BE2C (cell line): ENCODE results near the gene PRKCB.

Source experiments
- DNase-seq: peaks from one replicate; pipeline ENCODE4 v3.0.0-alpha.2; 2020
- H3K27me3 ChIP-seq: fragments of 250-450 bp; sonication (Bioruptor Pico); 2 replicates; pipeline ENCODE4 v1.5.1; 2020; ENCODE audit warnings: mild to moderate bottlenecking
- H3K36me3 ChIP-seq: fragments of 250-450 bp; sonication (Bioruptor Pico); 2 replicates; pipeline ENCODE4 v1.5.1; 2020; ENCODE audit warnings: mild to moderate bottlenecking
- H3K4me1 ChIP-seq: fragments of 250-450 bp; sonication (Bioruptor Pico); 2 replicates; pipeline ENCODE4 v1.5.1; 2020
- H3K4me3 ChIP-seq: 2 replicates; pipeline ENCODE4 v1.5.1; 2011; ENCODE audit warnings: low read depth, low read length
- H3K9me3 ChIP-seq: fragments of 250-450 bp; sonication (Bioruptor Pico); 2 replicates; pipeline ENCODE4 v1.5.1; 2020
- CTCF ChIP-seq: IDR thresholded peaks from 2 replicates; pipeline ENCODE4 v1.5.1; 2012; ENCODE audit warnings: mild to moderate bottlenecking, low read depth, low read length

Gene PRKCB

GRCh38 chr16:24189941-24190340, 354.2 kb downstream of the PRKCB start:
- H3K9me3 ChIP-seq = no peaks in the 10 kb centered on the region
- H3K36me3 ChIP-seq = no peaks in the 10 kb centered on the region
- H3K4me1 ChIP-seq = no peaks in the 10 kb centered on the region
- H3K27me3 ChIP-seq = no peaks in the 10 kb centered on the region
- no peak for TF ChIP-seq CTCF
- H3K4me3 ChIP-seq = no peak overlapping the region
- DNase-seq = no peak

GRCh38 chr16:24191876-24192402, 356.2 kb downstream of the PRKCB start:
- Histone ChIP-seq H3K27me3 (no peaks in the 10 kb centered on the region), H3K36me3 (no peaks in the 10 kb centered on the region)
- no peak for TF ChIP-seq CTCF

GRCh38 chr16:24195221-24195620, 359.4 kb downstream of the PRKCB start:
- H3K36me3 ChIP-seq = no peaks in the 10 kb centered on the region
- no peak for DNase-seq

More at GRCh38 chr16:24191876-24192402, 356.2 kb downstream of the PRKCB start:
- Histone ChIP-seq H3K9me3 (no peaks in the 10 kb centered on the region), H3K4me3 (no peak overlapping the region), H3K4me1 (no peaks in the 10 kb centered on the region)
- no peak for DNase-seq

GRCh38 chr16:24198807-24199533, 363.2 kb downstream of the PRKCB start:
- DNase-seq = no peak
- no peaks in the 10 kb centered on the region for H3K9me3 ChIP-seq
- H3K4me1 ChIP-seq = no peaks in the 10 kb centered on the region
- no peaks in the 10 kb centered on the region for H3K27me3 ChIP-seq
- H3K4me3 ChIP-seq = no peak overlapping the region
- H3K36me3 ChIP-seq = no peaks in the 10 kb centered on the region
- TF ChIP-seq CTCF = no peak

More at GRCh38 chr16:24195221-24195620, 359.4 kb downstream of the PRKCB start:
- no peak overlapping the region for H3K4me3 ChIP-seq
- no peaks in the 10 kb centered on the region for H3K27me3 ChIP-seq
- H3K9me3 ChIP-seq = no peaks in the 10 kb centered on the region
- TF ChIP-seq CTCF = no peak
- H3K4me1 ChIP-seq = no peaks in the 10 kb centered on the region

GRCh38 chr16:24203675-24204074, 367.9 kb downstream of the PRKCB start:
- Histone ChIP-seq H3K36me3 (no peaks in the 10 kb centered on the region), H3K4me3 (no peak overlapping the region), H3K27me3 (no peaks in the 10 kb centered on the region), H3K9me3 (no peaks in the 10 kb centered on the region), H3K4me1 (no peaks in the 10 kb centered on the region)
- no peak for TF ChIP-seq CTCF
- no peak for DNase-seq

GRCh38 chr16:24204150-24204665, 368.4 kb downstream of the PRKCB start:
- Histone ChIP-seq H3K36me3 (no peaks in the 10 kb centered on the region), H3K27me3 (no peaks in the 10 kb centered on the region), H3K4me1 (no peaks in the 10 kb centered on the region), H3K9me3 (no peaks in the 10 kb centered on the region), H3K4me3 (no peak overlapping the region)
- DNase-seq = no peak
- no peak for TF ChIP-seq CTCF
